ENCODE data around the gene NPW.

The NPW gene

GRCh38 chr16:2063861-2064260, 44.3 kb downstream of the NPW start:
- no peak for TF ChIP-seq CTCF (IDR thresholded peaks at IDR 0.05)

GRCh38 chr16:2064368-2064945, 44.9 kb downstream of the NPW start:
- TF ChIP-seq CTCF (IDR thresholded peaks at IDR 0.05), result no peak

- TF ChIP-seq CTCF (IDR thresholded peaks at IDR 0.05), result no peak
These were observed 46.6 kb downstream of the NPW start for GRCh38 chr16:2066139-2066538.
